Endothelial cell of coronary artery (primary cell): ENCODE results near the gene NPR2. TPM values are rescaled to one million over a fixed set of nuclear protein-coding genes. Genes with fewer than 3 reads are reported as not detected.

Experiments used
- total RNA-seq: library from RNA; depleted of rRNA; stranded (reverse); fragments of >200 nt; gene quantifications from 2 replicates; pipeline ENCODE4 v1.2.3, GENCODE V29; 2014

NPR2 gene
- 6.2 and 14.1 TPM in 2 replicates for total RNA-seq

GRCh38 chr9:35791297-35791921 is at the start of gene NPR2:
TSS of gene NPR2 (plus strand) at chr9:35791591. CDS start at chr9:35792409, 818 bp downstream.

GRCh38 chr9:35748858-35749514 is 42.4 kb upstream of the NPR2 start, which contains the start of the genes GBA2 and RGP1:
TSS of gene GBA2 (minus strand) at chr9:35749228. CDS start at chr9:35748704, 524 bp downstream.
TSS of gene RGP1 (plus strand) at chr9:35749287. CDS start at chr9:35749756, 469 bp downstream.

GRCh38 chr9:35754264-35754663 is 37.1 kb upstream of the NPR2 start, which contains the start of gene MSMP:
TSS of gene MSMP (minus strand) at chr9:35754276. CDS start at chr9:35754129, 147 bp downstream.

GRCh38 chr9:35812025-35812602 is 20.7 kb downstream of the NPR2 start, which contains the start of gene SPAG8:
TSS of gene SPAG8 (minus strand) at chr9:35812262. CDS start at chr9:35812147, 115 bp downstream.

GRCh38 chr9:35814841-35815543 is 23.6 kb downstream of the NPR2 start, which contains the start of gene HINT2:
TSS of gene HINT2 (minus strand) at chr9:35815042. CDS start at chr9:35814979, 63 bp downstream.

DNA sequence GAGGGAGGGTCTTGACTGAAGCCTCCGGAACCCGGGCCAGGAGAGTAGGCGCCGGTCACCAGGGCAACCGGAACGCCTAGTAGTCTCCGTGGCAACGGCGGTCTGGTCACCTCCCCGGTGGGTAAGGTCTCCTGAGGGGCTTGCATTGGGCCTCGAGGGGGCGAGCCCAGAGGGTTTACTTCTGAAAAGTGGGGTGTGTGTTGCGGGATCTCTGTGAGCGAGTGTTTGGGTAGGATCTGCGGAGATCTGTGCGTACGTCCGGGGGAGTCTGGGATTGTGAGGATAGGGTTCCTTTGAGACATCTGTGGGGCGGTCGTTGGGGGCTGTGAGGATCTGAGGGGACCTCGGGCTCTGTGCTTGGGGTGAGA is 37.3 kb downstream of the NPR2 start, which contains the start of gene FAM221B:
FAM221B (minus strand) TSS at position 17 of the 368 bp plus-strand sequence. CDS start 2,571 bp downstream, outside the sequence.

GRCh38 chr9:35829084-35829763 is 37.8 kb downstream of the NPR2 start, which contains the start of gene TMEM8B:
TSS of gene TMEM8B (plus strand) at chr9:35829228. CDS start at chr9:35829448, 220 bp downstream.

Other genes starting within 250 kb of the NPR2 start
- 4.0 and 8.4 TPM in 2 replicates for gene TESK1, start 186.3 kb upstream of the NPR2 start, total RNA-seq
- not detected in 2 replicates for gene CD72, start 173.2 kb upstream of the NPR2 start, total RNA-seq
- not detected in 2 replicates for gene SIT1, start 140.7 kb upstream of the NPR2 start, total RNA-seq
- 34,663 and 71,197 TPM in 2 replicates for gene RMRP, start 133.6 kb upstream of the NPR2 start, total RNA-seq
- 8.9 and 13.7 TPM in 2 replicates for gene CCDC107, start 133.3 kb upstream of the NPR2 start, total RNA-seq
- 0.38 and 0.81 TPM in 2 replicates for gene ARHGEF39, start 126.4 kb upstream of the NPR2 start, total RNA-seq
- 0.19 TPM in 1 of 2 replicates, not detected in the other for gene CA9, start 117.7 kb upstream of the NPR2 start, total RNA-seq
- gene TPM2, start 101.7 kb upstream of the NPR2 start, total RNA-seq, result 316 and 644 TPM in 2 replicates
- 315 and 441 TPM in 2 replicates for gene TLN1, start 59.4 kb upstream of the NPR2 start, total RNA-seq
- gene CREB3, start 58.9 kb upstream of the NPR2 start, total RNA-seq, result 51.5 and 52.2 TPM in 2 replicates
- 63.2 and 65.8 TPM in 2 replicates for gene GBA2, start 42.4 kb upstream of the NPR2 start, total RNA-seq
- gene RGP1, start 42.3 kb upstream of the NPR2 start, total RNA-seq, result 8.5 and 10.8 TPM in 2 replicates
- gene MSMP, start 37.3 kb upstream of the NPR2 start, total RNA-seq, result 6.5 and 13.3 TPM in 2 replicates
- gene SPAG8, start 20.7 kb downstream of the NPR2 start, total RNA-seq, result 0.19 and 0.27 TPM in 2 replicates
- gene HINT2, start 23.5 kb downstream of the NPR2 start, total RNA-seq, result 18.4 and 21.7 TPM in 2 replicates
- gene FAM221B, start 37.1 kb downstream of the NPR2 start, total RNA-seq, result not detected in 2 replicates
- gene TMEM8B, start 37.6 kb downstream of the NPR2 start, total RNA-seq, result 0.09 and 1.1 TPM in 2 replicates
- not detected in 2 replicates for gene OR13J1, start 78.8 kb downstream of the NPR2 start, total RNA-seq
- gene HRCT1, start 114.6 kb downstream of the NPR2 start, total RNA-seq, result 0.56 and 3.7 TPM in 2 replicates
- 10.4 and 12.7 TPM in 2 replicates for gene SPAAR, start 117.9 kb downstream of the NPR2 start, total RNA-seq
- gene OR2S2, start 166.6 kb downstream of the NPR2 start, total RNA-seq, result not detected in 2 replicates
- gene RECK, start 245.3 kb downstream of the NPR2 start, total RNA-seq, result 10.1 and 24.8 TPM in 2 replicates